Fibroblast of peridontal ligament (primary cell): ENCODE results near the gene FITM1.

ENCODE experiments used
- DNase-seq: peaks from one replicate; pipeline ENCODE4 v3.0.0-alpha.2; 2010; ENCODE audit errors: extremely low read depth

FITM1 gene, protein sequence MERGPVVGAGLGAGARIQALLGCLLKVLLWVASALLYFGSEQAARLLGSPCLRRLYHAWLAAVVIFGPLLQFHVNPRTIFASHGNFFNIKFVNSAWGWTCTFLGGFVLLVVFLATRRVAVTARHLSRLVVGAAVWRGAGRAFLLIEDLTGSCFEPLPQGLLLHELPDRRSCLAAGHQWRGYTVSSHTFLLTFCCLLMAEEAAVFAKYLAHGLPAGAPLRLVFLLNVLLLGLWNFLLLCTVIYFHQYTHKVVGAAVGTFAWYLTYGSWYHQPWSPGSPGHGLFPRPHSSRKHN

DNA sequence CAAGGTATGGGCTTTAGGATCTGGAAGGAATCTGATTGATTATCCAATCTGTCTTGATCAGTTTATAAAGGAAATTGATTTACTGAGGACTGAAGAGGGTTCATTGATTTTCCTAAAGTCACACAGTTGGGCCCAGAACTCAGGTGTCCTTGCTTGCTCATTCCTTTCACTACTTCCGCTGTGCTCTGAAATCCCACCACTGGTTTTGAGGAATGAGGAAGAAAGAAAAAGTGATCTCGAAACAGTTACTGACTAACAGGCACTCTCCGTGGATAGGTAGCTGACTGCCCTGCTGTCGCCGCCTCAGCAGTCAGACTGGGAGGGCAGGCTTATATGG, at the start of gene FITM1:
FITM1 (plus strand) TSS at position 280 of the 337 bp plus-strand sequence. CDS start 905 bp downstream, outside the sequence.
- no peak for DNase-seq

DNA sequence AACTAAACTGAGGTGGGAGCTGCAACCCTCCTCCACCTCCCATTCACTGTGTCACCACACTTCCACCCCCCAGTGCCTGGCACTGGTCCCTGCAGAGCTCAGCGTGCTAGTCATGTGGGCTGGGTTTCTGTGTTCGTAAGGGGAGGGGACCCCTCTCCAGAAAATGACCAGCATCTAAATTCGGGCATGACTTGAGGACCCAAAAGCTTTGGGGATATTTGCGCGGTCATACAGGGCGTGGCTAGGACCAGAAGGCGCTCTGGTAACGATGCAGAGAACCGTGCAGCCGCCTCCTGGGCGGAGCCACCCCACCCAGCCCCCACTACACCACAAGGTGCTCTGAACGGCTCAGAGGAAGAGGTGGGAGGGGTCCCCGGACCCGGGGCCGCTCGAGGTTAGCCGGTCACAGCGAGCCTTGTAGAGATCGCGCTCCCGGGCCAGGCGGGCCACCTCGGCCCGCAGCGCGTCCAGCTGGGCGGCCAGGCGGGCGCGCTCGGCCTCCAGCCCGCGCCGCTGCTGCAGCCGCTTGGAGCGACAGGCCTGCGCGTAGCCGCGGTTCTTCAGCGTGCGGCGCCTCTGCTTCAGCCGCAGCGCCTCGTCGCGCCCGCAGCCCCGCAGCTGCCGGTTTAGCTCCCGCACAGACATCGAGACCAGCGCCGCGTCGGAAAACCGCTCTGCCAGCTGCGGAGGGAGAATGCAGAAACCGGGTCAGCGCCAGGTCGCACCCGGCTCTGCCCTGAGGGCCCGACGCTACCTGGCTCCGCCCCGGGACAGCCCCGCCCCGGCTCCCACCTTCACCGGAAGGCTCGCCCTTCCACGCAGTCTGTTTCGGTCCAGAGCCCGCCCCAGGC, 49.3 kb upstream of the FITM1 start:
- DNase-seq: peak; percentile 4

DNA sequence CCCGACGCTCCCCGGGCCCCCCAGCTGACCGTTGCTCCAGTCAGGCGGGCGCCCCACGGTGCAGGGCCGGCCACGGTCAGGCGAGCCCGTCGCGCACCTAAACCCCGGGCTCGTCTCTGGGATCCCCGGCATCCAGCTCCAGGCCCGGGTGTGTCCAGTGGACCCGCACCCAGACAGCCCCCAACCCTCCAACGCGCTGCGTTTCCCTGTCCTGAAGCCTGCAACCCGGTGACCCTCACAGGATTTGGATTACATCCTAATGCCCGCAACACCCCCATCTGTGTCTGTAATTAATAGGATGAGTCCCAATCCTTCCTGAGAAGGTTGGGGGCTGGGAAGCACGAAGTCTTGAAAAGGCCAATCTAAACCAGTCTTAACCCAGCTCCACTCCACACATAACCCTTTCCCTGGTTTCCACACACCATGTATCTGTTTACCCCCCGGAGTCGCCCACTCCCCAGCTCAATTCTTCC, 48.7 kb upstream of the FITM1 start:
- DNase-seq: no peak

DNA sequence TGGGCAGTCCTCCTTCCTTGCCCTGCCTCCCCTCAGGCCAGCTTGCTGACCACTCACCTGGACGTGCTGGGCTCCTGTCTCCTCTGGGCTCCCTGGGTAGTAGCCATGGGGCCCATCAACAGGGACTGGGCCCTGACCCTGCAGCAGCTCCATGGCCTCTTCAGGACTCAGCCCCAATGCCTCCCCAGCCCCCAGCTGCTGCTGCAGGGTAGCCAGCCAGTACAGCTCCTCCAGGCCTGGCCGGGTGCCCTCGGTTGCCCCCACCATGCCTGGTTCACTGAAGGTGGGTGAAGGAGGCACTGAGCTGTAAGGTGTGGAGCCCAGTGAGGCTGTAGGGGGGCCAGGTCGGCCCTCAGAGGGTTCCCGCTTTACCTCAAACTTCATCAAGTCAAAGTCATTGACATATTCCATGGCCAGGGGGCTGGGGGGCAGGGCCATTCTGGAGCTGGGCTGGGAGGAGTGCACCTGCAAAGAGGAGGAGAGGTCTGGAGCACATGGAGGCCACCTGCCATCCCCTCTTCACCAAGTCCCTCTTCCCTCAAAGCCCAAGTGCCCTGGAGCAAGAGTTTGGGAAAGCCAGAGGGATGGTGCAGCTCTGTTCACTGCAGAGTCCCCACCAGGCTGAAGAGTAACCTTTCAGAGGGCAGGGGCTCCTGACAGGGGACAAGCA, 47.9 kb upstream of the FITM1 start:
- DNase-seq: no peak

DNA sequence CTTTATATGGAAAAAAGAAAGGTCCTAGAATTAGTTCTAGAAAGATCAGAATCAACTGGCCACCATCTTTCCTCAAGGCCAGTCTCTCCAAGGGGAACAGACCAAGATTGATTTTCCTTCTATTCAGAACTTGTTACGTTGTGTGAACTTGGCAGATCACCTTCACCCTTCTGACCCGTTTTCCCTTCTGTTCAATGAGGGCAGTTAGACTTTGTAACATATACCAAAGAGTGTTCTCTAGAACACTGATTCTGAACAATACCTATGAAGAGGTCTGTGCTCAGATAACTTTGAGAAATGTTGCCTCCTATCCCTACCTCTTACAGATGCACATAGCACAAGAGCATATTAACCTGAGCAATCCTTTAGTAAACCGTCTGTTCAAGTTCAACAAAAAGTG, 47.0 kb upstream of the FITM1 start:
- DNase-seq: no peak

DNA sequence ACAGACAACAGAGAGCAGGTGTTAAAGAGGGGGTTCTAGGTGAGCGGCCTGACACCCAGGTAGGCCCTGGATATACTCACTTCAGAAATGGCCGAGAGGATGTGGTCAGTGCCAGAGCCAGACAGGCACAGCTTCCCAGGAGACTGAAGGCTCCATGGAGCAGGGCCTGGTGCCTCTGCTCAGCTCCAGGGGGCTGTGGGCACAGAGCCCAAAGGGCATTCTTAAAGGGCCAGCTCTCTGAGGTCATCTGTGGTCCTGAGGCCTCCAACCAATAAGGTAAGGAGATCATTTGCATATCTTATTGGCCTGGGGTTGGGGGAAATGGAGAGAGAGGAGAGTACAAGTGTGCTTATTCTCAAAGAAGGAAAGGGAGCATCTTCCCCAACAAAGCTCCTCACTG, 46.0 kb upstream of the FITM1 start:
- DNase-seq: no peak

DNA sequence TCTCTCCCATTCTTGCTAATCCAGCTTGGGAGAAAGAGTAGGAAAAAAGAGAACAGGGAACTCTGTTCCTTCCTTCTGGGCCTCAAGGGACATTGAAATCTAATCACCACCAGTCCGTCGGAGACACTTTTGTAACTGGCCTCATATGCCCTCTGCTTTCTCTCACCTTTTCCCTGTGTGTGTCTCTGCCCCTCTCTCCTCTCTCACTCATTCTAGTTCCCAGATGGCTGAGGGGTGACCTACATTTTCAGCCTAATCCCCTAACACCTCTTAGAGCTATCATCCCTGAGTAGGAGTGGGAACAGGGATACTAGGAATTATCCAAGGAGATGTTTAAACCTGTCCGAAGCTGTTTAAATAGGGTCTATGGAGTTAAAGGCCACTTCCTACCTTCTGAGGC, 45.2 kb upstream of the FITM1 start:
- no peak for DNase-seq

DNA sequence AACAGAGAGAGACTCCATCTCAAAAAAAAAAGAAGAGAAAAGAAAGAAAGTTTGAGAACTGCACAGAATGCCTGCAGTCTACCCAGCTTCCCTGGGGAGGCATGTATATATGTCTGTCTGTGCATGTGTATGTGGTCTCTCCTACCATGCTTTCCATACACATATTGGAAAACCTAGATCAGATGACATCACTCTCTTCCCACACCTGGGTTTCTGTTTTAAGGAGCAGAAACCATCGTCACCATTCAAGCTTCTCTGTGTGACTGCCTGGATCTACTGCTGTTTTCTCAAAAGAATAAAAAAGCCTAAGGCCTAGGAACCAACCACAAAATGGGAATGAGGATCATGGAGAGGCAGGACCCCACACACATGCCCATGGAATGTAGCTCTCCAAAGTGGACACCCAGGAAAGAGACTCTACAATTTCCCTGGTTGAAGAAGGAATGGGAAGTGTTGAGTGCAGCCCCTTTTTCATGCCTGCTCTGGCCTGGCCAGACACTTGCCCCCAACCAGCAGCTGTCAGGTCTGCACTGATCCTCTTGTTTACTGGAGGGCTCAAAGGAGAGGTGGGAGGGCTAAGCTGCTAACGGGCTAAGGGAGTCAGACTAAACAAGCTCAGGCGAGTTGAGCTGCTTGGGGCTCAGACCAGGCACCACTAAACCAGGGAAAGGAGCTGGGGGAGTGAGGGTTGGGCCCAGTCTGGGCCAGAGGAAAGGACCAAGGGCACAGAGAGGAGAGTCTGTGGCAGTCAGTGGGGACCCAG, 44.1 kb upstream of the FITM1 start:
- no peak for DNase-seq

DNA sequence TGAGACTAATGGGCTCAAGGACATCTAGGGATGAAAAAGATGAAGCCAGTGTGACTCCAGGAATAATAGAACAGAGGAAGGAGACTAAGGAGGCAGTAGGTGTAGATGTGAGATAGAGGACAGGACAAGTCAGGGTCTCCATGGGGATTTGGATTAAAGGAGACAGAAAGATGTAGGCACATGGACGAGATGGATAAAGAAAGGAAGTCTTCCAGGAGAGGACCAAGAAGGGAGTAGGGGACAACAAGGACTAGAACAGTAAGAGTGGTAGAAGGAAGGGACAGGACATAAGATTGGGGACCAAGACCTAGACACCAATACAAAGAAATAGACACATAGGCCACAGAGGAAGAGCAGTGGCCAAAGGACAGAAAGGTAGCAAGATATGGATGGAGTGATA, 43.5 kb upstream of the FITM1 start:
- no peak for DNase-seq

DNA sequence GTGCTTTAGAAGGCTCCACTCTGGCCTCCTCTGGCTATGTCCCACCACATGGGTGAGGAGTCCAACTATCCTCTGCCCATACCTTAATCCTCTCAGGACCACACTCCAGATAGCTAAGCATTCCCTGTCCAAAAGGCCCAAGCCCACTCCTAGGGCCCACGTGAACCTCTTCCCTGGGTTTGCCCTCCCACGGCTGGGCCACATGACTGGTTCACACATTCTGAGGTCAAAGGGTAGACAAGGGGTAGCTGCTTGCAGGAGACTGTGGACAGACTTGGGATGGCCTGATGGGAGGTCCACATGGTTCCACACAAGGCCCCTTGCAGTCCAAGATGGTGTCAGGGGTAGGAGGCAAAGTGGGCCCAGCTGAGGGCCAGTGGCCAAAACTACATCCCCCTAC, 42.4 kb upstream of the FITM1 start:
- DNase-seq: no peak

DNA sequence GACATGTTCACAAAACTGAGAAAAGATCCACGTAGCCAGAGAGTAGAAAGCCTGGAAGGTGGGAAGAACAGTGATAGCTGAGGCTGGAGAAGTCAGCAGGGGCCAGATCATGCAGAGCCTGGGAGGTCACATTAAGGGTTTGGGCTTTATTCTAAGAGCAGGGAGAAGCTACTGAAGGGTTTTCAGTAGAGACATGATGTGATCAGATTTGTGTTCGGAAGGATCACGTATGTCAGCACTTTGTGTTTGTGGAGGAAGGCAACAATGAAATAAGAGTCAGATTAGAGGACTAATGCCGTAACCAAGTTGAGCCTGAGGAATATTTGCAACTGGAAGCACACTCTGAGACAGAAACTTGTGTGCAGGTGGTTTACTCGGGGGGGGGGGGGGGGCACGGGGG, 40.6 kb upstream of the FITM1 start:
- no peak for DNase-seq

DNA sequence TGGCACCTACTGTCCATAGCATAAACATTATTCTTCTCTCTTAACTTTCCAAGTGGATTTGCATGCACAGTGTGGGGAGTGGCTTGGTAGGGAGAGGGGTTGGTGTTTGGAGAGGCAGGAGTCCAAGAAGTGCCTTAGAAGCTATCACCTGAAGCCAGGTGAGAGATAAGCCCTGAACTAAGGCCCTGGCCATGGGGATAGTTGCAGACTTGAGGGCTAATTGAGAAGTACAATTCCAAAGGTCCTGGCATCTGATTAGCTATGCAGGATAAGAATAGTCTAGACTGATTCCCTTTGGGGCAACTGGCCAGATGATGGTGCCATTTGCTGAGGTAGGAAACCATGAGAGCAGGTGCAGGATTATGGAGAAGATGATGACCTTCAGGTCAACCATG, 38.4 kb upstream of the FITM1 start:
- no peak for DNase-seq

DNA sequence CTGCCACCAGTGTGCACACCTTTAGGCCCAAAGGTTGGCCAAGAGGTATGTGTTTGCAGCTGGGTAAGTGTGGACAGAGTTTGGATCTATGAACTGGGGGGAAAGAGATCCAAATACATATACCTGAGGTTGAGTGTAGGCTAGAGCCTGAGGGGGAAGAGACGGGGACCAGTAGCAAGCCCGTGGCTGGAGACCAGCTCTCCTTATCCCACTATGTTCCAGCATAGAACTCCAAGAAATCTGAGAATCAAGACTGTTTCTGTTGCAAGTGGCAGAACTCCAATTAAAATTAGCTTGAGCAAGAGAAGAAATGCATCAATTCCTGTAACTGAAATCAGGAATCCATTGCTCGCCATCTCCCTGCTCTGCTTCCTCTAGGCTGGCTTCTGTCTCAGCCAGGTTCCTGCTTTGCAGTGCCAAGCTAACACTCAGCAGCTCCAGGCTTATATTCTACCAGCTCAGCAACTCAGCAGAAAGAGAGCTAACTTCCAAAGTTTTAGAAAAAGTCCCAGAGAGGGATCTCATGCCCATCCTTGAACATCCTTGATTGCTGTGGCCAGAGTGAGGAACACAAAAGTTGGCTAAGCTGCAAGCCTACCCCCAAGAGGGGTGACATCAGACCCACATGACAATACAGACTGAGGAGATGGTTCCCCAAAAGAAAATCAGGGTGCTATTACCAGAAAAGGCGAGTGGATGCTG, 37.8 kb upstream of the FITM1 start:
- DNase-seq: peak; percentile 52

DNA sequence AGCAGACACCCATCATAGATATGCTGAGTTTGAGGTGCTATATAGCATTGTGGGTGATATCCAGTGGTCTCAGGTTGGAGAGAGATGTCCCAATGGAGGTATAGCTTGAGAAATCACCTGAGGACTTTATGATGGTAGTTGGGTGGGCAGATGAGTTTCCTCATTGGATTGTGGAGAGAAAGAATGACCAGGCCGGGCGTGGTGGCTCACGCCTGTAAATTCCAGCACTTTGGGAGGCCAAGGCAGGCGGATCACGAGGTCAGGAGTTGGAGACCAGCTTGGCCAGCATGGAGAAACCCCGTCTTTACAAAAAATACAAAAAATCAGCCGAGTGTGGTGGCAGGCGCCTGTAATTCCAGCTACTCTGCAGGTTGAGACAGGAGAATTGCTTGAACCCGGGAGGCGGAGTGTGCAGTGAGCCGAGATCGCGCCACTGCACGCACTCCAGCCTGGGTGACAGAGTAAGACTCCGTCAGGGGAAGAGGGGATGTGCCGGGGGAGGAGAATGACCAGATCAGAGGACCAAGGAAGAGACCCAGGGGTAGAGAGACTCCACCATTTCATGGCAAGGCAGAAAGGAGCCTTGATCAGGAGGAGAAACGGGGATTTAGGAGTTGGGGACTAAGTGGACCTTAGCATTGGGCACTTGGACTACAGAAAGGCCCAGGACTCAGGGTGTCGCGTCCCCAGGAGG, 37.1 kb upstream of the FITM1 start:
- no peak for DNase-seq

DNA sequence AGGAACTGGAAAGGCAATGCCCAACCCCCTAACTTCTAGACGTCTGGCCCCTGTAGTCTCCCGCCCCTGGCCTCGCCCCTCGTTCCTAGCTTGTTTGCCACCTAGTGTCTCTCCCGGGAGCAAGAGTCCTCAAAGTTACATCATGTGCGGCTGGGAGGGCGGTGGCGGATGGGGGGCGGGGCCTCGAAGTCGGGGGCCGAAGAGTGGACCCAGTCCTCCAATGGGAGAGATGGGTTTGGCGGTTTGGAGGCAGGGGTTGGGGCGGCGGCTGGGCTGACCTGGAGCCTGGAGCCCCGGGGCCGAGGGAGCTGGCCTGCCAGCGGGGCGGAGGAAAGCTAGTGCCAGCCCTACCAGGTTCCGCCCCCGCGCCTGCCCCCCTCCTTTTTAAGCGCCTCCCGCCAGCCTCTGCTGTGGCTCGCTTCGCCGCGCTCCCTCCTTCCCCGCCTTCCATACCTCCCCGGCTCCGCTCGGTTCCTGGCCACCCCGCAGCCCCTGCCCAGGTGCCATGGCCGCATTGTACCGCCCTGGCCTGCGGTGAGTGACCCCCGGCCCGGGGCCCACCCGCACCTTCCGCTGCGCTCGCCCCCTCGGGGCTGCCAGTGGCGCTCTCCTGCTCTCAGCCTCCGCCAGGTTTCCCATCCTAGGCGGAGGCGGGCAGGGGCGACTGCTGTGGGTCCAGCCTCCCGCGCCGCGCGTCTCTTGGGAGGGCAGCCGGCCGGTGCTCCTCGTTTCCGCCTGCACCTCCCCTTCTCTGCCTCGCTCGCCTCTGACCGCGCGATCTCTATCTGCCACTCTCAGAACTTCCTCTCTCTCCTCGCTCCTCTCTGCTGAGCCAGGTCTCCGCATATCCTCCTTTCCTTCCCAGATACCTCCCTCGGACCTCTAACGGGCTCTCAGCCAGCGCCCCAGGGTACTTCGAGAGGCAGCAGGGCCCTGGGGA, 36.3 kb upstream of the FITM1 start, which contains the start of gene PCK2:
PCK2 (plus strand) TSS at position 411 of the 940 bp plus-strand sequence; CDS start at position 506, 95 bp downstream.
- peak; percentile 81 for DNase-seq

DNA sequence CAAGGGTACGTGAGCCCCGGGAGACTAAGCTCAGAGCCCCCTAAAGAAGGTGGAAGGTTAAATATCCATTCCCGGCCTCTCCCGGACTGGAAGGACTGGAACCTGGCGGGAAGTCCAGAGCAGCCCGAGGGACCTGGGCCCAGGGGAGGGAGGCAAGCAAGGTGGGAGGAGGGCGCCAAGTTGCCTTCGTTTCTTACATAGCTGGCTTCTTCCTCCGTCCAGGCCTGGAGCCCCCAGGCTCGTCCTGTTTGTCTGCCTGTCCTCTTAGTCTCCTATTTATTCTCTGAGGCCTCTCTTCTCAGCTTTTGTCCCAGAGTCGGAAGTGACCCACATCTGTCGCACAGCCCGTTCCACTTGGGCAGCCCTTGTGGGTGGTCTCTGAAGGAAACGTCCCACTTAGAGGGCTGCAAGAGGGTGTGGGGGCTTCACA, 35.6 kb upstream of the FITM1 start:
- DNase-seq: peak; percentile 2

DNA sequence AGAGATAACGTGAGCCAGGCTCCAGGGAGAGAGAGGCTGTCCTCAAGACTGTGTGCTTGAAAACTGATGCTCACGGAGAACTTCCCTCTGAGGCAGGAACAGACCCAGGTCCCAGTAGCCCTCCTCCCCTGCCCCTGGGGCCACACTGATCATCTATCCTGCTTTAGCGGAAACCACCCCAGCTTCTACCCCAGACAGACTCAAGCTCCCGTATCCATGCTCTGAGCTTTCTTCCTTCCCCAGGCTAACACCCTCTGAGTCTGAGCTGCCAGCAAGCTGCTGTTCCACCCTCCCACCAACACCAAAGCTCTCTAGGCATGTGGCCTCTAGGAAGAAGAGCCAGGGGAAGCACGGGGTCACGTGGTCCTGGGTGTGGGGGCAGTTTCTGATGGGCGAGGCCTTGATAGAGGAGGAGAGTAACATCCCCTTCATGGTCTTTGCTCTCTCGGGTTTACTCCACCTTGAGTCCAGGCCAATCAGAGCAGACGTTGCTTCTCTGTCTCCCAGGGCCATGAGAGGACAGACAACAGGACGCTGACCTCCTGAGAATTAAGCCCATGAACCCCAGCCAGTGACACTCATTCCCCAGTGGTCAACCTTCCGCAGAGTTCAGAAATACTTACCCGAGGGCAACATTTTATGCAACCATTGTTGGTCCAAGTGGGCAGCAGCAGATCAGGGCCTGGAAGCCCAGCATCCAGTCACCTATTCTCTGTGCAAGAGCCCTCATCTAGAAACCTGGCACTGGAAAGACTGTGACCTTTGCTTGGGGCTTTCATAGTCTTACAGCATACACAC, 35.0 kb upstream of the FITM1 start:
- peak; percentile 34 for DNase-seq

DNA sequence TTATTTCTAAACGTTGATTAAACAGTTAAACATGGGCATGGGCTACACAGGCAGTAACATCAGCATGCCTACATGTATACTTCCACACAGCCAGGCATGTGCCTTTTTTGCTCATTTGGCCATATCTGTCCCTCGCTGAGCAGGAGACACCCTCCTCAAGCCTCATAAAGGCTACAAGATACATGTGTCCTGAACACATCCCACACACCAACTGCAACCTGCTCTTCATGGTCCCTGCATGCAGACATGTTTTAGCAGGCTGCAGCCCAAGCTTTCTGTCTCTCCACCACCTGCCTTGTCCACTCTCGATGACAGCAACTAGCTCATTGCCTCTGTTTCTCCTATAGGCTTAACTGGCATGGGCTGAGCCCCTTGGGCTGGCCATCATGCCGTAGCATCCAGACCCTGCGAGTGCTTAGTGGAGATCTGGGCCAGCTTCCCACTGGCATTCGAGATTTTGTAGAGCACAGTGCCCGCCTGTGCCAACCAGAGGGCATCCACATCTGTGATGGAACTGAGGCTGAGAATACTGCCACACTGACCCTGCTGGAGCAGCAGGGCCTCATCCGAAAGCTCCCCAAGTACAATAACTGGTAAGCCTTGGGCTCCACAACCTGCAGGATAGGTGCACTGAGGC, 33.8 kb upstream of the FITM1 start:
- DNase-seq: no peak
